ENCODE results near the gene PAEP.

PAEP gene

DNA sequence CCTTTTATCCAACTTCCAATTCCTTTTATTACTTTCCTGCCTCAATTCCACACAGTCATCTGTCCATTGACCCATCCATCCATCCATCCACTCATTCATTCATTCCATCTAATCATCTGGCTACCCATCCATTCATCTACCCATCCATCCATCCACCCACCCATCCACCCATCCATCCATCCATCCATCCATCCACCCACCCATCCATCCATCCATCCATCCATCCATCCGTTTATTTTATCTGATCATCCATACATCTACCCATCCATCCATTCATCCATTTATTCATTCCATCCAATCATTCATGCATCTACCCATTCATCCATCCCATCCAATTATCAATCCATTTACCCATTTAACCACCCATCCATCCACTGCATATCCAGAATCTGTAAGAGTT is 11.6 kb downstream of the PAEP start:
- Histone ChIP-seq H3K27ac (ENCODE audit: low read length) (no peak overlapping the region), H3K27me3 (ENCODE audit: control insufficient read depth, insufficient read depth, low read length) (no peaks in the 10 kb centered on the region), H3K36me3 (ENCODE audit: control insufficient read depth, low read depth, low read length) (no peaks in the 10 kb centered on the region), H3K4me1 (ENCODE audit: control insufficient read depth, low read depth, low read length) (peaks cover 3% of the 10 kb centered on the region), H3K9ac (ENCODE audit: low read length) (no peak overlapping the region), H3K4me3 (ENCODE audit: low read length) (no peak overlapping the region), H3K9me3 (ENCODE audit: control insufficient read depth, low read depth, low read length) (peaks cover 2% of the 10 kb centered on the region)

DNA sequence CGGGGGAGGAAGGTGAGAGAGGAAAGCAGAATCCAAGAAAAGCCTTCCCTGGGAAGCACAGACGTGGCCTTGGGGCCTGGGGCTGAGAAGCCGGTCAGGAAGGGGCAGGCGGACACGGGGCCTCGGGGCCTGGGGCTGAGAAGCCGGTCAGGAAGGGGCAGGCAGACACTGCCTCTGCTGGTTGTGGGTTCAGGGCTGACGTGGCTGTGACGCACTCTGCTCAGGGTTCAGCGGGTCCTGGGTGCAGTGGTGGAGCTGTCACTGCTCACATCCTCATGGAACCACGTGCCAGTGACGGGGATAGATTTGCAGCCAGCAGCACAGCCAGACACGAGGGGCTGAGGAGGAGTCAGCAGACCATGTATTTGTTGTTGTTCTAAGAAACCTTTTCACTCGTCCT is 12.8 kb downstream of the PAEP start:
- Histone ChIP-seq H3K4me1 (ENCODE audit: control insufficient read depth, low read depth, low read length) (peaks cover 3% of the 10 kb centered on the region), H3K36me3 (ENCODE audit: control insufficient read depth, low read depth, low read length) (no peaks in the 10 kb centered on the region), H3K9me3 (ENCODE audit: control insufficient read depth, low read depth, low read length) (no peaks in the 10 kb centered on the region), H3K9ac (ENCODE audit: low read length) (no peak overlapping the region), H3K27ac (ENCODE audit: low read length) (no peak overlapping the region), H3K27me3 (ENCODE audit: control insufficient read depth, insufficient read depth, low read length) (no peaks in the 10 kb centered on the region), H3K4me3 (ENCODE audit: low read length) (no peak overlapping the region)

DNA sequence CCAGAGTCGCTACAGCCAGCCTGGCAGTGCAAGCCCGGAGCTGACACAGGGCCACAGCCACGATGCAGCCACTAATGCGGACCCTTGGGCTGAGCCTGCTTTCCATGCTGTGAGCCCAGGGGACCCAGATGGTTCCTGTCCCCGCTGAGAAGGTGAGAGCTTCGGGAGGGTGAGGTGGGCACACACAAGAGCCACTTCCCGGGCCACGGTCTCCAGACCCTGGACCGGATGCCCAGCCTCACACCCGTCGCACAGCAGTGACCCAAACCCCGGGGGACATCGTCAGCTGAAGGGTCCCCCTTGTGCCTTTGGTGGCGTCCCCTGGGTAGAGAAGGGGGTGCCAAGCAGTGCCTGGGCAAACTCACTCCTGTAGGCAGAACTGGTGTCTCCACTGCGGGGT is 13.4 kb downstream of the PAEP start:
- H3K9ac ChIP-seq (ENCODE audit: low read length): no peak overlapping the region
- H3K4me1 ChIP-seq (ENCODE audit: control insufficient read depth, low read depth, low read length): peaks cover 3% of the 10 kb centered on the region
- no peaks in the 10 kb centered on the region for H3K36me3 ChIP-seq (ENCODE audit: control insufficient read depth, low read depth, low read length)
- no peak overlapping the region for H3K27ac ChIP-seq (ENCODE audit: low read length)
- no peak overlapping the region for H3K4me3 ChIP-seq (ENCODE audit: low read length)
- H3K27me3 ChIP-seq (ENCODE audit: control insufficient read depth, insufficient read depth, low read length): no peaks in the 10 kb centered on the region
- H3K9me3 ChIP-seq (ENCODE audit: control insufficient read depth, low read depth, low read length): no peaks in the 10 kb centered on the region

GRCh38 chr9:135575995-135576631 is 14.6 kb downstream of the PAEP start:
- Histone ChIP-seq H3K9ac (ENCODE audit: low read length) (no peak overlapping the region), H3K4me1 (ENCODE audit: control insufficient read depth, low read depth, low read length) (no peaks in the 10 kb centered on the region), H3K9me3 (ENCODE audit: control insufficient read depth, low read depth, low read length) (no peaks in the 10 kb centered on the region), H3K4me3 (ENCODE audit: low read length) (no peak overlapping the region), H3K36me3 (ENCODE audit: control insufficient read depth, low read depth, low read length) (no peaks in the 10 kb centered on the region), H3K27me3 (ENCODE audit: control insufficient read depth, insufficient read depth, low read length) (no peaks in the 10 kb centered on the region), H3K27ac (ENCODE audit: low read length) (no peak overlapping the region)

DNA sequence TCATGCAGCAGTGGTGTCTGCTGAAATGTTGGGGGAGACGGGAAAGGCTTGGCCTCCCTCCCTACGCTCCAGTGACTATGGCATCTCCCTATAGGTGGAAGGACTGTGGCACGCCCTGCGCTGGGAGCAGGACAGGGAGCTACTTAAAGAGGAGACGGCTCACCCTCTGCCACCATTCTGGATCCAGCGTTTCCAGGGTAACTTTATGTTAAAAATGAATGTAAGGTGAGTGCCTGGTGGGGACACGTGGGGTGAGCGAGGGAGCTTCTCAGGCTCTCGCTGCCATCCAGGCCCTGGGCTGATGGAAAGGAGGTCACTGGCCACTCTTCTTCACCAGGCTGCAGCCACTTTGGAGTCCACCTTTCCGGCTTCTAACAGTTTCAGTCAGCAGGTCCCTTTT is 15.7 kb downstream of the PAEP start:
- H3K4me1 ChIP-seq (ENCODE audit: control insufficient read depth, low read depth, low read length): no peaks in the 10 kb centered on the region
- no peaks in the 10 kb centered on the region for H3K27me3 ChIP-seq (ENCODE audit: control insufficient read depth, insufficient read depth, low read length)
- no peak overlapping the region for H3K9ac ChIP-seq (ENCODE audit: low read length)
- H3K27ac ChIP-seq (ENCODE audit: low read length): no peak overlapping the region
- H3K36me3 ChIP-seq (ENCODE audit: control insufficient read depth, low read depth, low read length): no peaks in the 10 kb centered on the region
- H3K9me3 ChIP-seq (ENCODE audit: control insufficient read depth, low read depth, low read length): no peaks in the 10 kb centered on the region
- H3K4me3 ChIP-seq (ENCODE audit: low read length): no peak overlapping the region

DNA sequence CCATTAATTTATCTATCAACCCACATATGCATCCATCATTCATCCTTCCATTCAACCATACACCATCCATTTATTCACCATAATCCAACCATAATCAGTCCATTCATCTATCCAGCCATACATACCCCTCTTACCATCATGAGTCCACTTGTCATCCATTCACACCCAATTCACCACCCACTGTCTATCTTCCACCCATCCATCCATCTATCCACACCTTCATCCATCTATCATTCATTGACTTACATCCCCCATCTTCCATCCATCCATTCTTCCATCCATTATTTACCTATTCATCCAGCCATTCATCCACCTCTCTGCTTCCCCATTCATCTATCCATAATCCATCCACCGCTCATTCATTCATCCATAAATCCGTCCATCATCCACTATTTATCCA is 17.8 kb downstream of the PAEP start:
- Histone ChIP-seq H3K4me1 (ENCODE audit: control insufficient read depth, low read depth, low read length) (no peaks in the 10 kb centered on the region), H3K27me3 (ENCODE audit: control insufficient read depth, insufficient read depth, low read length) (no peaks in the 10 kb centered on the region), H3K9me3 (ENCODE audit: control insufficient read depth, low read depth, low read length) (no peaks in the 10 kb centered on the region), H3K4me3 (ENCODE audit: low read length) (no peak overlapping the region), H3K9ac (ENCODE audit: low read length) (no peak overlapping the region), H3K27ac (ENCODE audit: low read length) (no peak overlapping the region), H3K36me3 (ENCODE audit: control insufficient read depth, low read depth, low read length) (no peaks in the 10 kb centered on the region)

- Histone ChIP-seq H3K4me3 (ENCODE audit: low read length) (no peak overlapping the region), H3K4me1 (ENCODE audit: control insufficient read depth, low read depth, low read length) (no peaks in the 10 kb centered on the region), H3K9me3 (ENCODE audit: control insufficient read depth, low read depth, low read length) (no peaks in the 10 kb centered on the region), H3K36me3 (ENCODE audit: control insufficient read depth, low read depth, low read length) (no peaks in the 10 kb centered on the region), H3K27ac (ENCODE audit: low read length) (no peak overlapping the region), H3K9ac (ENCODE audit: low read length) (no peak overlapping the region), H3K27me3 (ENCODE audit: control insufficient read depth, insufficient read depth, low read length) (no peaks in the 10 kb centered on the region)
Observed at GRCh38 chr9:135579889-135580660, 18.5 kb downstream of the PAEP start.

DNA sequence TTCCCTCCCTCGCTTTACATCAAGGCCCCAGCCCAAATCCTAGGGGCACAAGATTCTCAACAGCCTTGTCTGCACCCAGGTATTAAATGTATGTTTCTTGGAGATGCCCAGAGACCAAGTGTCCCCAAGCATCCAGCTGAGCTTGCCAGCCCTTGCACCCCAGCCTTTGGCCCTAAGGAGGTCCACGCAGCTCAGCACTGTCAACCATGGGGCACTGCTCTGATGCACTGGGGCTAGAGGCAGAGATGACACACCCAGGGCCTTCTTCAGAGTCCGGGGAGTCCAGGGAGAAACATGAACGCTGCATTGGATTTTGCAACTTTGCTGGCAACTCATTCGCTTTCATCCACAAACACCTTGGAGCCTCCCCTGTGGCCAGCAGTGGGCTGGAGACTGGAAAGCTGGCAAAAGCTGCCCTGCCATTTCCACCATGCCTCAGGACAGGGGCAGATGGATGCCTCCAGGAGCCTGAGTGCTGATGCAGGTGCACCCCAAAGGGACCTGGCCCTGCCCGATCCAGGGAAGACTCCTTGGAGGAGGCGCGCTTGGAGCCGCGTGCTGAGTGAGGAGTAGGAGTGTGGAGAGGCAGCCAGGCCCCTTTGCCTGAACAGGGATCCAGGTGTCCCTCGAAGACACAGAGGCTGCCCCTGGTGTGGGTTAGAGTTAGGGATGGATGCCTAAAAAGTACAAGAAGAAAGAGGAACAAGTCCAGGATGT is 19.3 kb downstream of the PAEP start:
- no peak overlapping the region for H3K9ac ChIP-seq (ENCODE audit: low read length)
- H3K27me3 ChIP-seq (ENCODE audit: control insufficient read depth, insufficient read depth, low read length): no peaks in the 10 kb centered on the region
- H3K4me3 ChIP-seq (ENCODE audit: low read length): no peak overlapping the region
- no peaks in the 10 kb centered on the region for H3K36me3 ChIP-seq (ENCODE audit: control insufficient read depth, low read depth, low read length)
- no peak overlapping the region for H3K27ac ChIP-seq (ENCODE audit: low read length)
- H3K9me3 ChIP-seq (ENCODE audit: control insufficient read depth, low read depth, low read length): no peaks in the 10 kb centered on the region
- no peaks in the 10 kb centered on the region for H3K4me1 ChIP-seq (ENCODE audit: control insufficient read depth, low read depth, low read length)

DNA sequence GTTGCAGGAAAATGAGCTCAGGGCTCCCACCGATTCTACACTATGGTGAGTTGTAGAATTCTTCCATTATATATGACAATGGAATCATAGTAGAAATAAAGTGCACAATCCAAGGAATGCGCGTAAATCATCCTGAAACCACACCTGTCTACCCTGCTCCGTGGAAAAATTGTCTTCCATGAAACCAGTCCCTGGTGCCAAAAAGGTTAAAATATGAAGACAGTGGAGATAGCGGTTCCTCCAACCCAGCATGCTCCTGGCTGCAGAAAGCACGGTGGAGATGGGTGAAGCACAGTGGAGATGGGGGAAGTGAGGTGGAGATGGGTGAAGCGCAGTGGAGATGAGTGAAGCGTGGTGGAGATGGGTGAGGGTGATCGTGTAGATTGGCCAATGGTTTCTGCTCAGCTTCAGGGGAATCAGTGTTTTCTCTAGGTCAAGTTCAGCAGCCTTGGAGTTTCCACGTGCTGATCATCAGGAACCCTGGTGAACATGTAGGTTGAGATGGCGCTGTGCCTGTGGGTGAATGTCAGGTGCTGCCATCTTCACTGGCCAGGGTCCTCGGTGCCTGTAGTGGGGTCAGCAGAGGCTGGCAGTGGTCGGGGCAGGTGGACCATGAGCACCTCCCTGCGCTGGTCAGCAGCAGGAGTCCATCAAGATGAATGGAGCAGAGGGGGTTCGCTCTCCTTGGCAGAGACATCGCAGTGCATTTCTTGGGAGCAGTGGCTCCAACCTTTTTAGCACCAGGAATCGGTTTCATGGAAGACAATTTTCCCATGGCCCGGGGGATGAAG is 20.3 kb downstream of the PAEP start:
- no peak overlapping the region for H3K9ac ChIP-seq (ENCODE audit: low read length)
- no peaks in the 10 kb centered on the region for H3K9me3 ChIP-seq (ENCODE audit: control insufficient read depth, low read depth, low read length)
- no peak overlapping the region for H3K4me3 ChIP-seq (ENCODE audit: low read length)
- H3K27me3 ChIP-seq (ENCODE audit: control insufficient read depth, insufficient read depth, low read length): no peaks in the 10 kb centered on the region
- no peaks in the 10 kb centered on the region for H3K36me3 ChIP-seq (ENCODE audit: control insufficient read depth, low read depth, low read length)
- H3K27ac ChIP-seq (ENCODE audit: low read length): no peak overlapping the region
- no peaks in the 10 kb centered on the region for H3K4me1 ChIP-seq (ENCODE audit: control insufficient read depth, low read depth, low read length)

GRCh38 chr9:135582541-135582940 is 21.0 kb downstream of the PAEP start:
- no peak overlapping the region for H3K9ac ChIP-seq (ENCODE audit: low read length)
- no peaks in the 10 kb centered on the region for H3K9me3 ChIP-seq (ENCODE audit: control insufficient read depth, low read depth, low read length)
- no peaks in the 10 kb centered on the region for H3K4me1 ChIP-seq (ENCODE audit: control insufficient read depth, low read depth, low read length)
- H3K4me3 ChIP-seq (ENCODE audit: low read length): no peak overlapping the region
- no peaks in the 10 kb centered on the region for H3K27me3 ChIP-seq (ENCODE audit: control insufficient read depth, insufficient read depth, low read length)
- H3K27ac ChIP-seq (ENCODE audit: low read length): no peak overlapping the region
- H3K36me3 ChIP-seq (ENCODE audit: control insufficient read depth, low read depth, low read length): no peaks in the 10 kb centered on the region

DNA sequence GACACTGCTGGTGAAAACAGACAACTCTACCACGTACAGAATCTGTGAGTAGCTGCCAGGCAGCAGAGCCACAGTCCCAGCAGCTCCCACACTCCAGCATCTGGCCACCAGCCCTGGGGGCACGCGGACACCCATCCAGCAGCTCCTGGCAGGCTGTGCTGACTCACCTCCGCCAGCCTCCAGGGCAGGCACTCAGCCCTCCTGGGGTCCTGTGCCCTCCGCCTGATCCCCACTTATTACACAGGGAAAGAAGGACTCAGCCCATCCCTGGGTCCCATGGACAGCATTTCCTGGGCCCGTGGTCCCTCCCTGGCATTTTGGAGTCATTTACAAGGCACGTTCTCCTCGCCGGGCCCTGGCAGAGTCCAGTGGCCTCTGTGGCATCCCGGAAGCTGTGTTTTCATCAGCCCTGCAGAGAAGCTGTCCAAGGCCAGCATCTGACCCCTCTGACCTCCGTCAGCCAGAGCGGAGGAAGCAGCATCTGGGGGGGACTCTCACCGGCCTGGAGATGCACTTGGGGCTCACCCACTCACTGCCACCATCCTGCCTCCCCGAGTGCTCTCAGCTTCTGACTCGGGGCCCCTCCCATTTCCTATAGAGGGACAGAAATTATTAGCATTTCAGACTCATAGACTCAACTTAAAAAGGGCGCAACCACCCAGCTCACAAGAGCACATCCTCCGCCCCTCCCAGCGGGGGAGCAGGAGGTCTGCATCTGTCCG is 21.6 kb downstream of the PAEP start:
- no peak overlapping the region for H3K9ac ChIP-seq (ENCODE audit: low read length)
- no peak overlapping the region for H3K4me3 ChIP-seq (ENCODE audit: low read length)
- H3K9me3 ChIP-seq (ENCODE audit: control insufficient read depth, low read depth, low read length): no peaks in the 10 kb centered on the region
- H3K27ac ChIP-seq (ENCODE audit: low read length): no peak overlapping the region
- no peaks in the 10 kb centered on the region for H3K4me1 ChIP-seq (ENCODE audit: control insufficient read depth, low read depth, low read length)
- no peaks in the 10 kb centered on the region for H3K27me3 ChIP-seq (ENCODE audit: control insufficient read depth, insufficient read depth, low read length)
- H3K36me3 ChIP-seq (ENCODE audit: control insufficient read depth, low read depth, low read length): no peaks in the 10 kb centered on the region
